Stomach (tissue), 9 donors: Measurements from ENCODE around the gene GLDC. TPM values are rescaled to one million over a fixed set of nuclear protein-coding genes. Genes with fewer than 3 reads are reported as not detected.
A peak's percentile ranks its signal among the peaks of the same experiment; 100 is the strongest.

ENCODE experiments used
- DNase-seq, 2 donors: peaks; one replicate each; pipeline versions ENCODE4 v3.0.0 to v3.0.0-alpha.2; 2013 to 2019
- H3K27ac ChIP-seq, 5 donors: fragments of 200-600 bp in 4 of 5; sonication (generic) in 4 of 5; one replicate each; pipeline ENCODE4 v1.5.1; 2013 to 2019; ENCODE audit warnings: mild to moderate bottlenecking in 1 of 5, moderate library complexity in 1 of 5
- H3K27me3 ChIP-seq, 3 donors: fragments of 200-600 bp; sonication (generic); one replicate each; pipeline ENCODE4 v1.5.1; 2017 to 2019; ENCODE audit warnings: mixed run types in 1 of 3
- H3K36me3 ChIP-seq, 4 donors: fragments of 200-600 bp; sonication (generic); 1 replicate in 3 of 4; 2 replicates in 1 of 4; pipeline ENCODE4 v1.5.1; 2016 to 2019
- H3K4me1 ChIP-seq, 4 donors: fragments of 200-600 bp; sonication (generic); one replicate each; pipeline ENCODE4 v1.5.1; 2016 to 2019
- H3K4me3 ChIP-seq, 4 donors: fragments of 200-600 bp; sonication (generic) in 3 of 4; one replicate each; pipeline ENCODE4 v1.5.1; 2016 to 2019; ENCODE audit warnings: mild to moderate bottlenecking in 1 of 4
- H3K9me3 ChIP-seq, 4 donors: fragments of 200-600 bp; sonication (generic); one replicate each; pipeline ENCODE4 v1.5.1; 2016 to 2019
- EP300 ChIP-seq: sonication (generic); formaldehyde crosslinking; IDR thresholded peaks from one replicate; pipeline ENCODE4 v1.6.1; 2017; ENCODE audit warnings: antibody characterized with exemption
- POLR2A ChIP-seq, 4 donors: fragments of 450-650 bp; IDR thresholded peaks; one replicate each; pipeline ENCODE4 v1.6.1; 2016; ENCODE audit warnings: antibody characterized with exemption in 4 of 4, control low read depth in 2 of 4, mild to moderate bottlenecking in 1 of 4, moderate library complexity in 1 of 4
- POLR2AphosphoS5 ChIP-seq, 3 donors: sonication (generic); formaldehyde crosslinking; IDR thresholded peaks; one replicate each; pipeline ENCODE4 v1.6.1; 2016; ENCODE audit warnings: antibody characterized with exemption in 3 of 3
- WGBS, 5 donors: extraction: QIAGEN DNeasy Blood & Tissue Kit in 3 of 5; methylation state at CpG; one replicate each; pipeline versions ENCODE4 v1.1.5 to v1.1.7; 2013 to 2018; 5-methylcytosine and 5-hydroxymethylcytosine counted together
- intact Hi-C: fragments of 100-400 bp; cut with DNase I; formaldehyde crosslinking; loops from one replicate; pipeline ENCODE4 v1.15.1; 2023; ENCODE audit warnings: low total_unique reads
- polyA plus RNA-seq, 3 donors: library from polyadenylated mRNA; stranded (reverse); fragments of 200-250 nt; gene quantifications; one replicate each; pipeline ENCODE4 v1.2.3, GENCODE V29; 2013
- total RNA-seq, 5 donors: library from RNA; depleted of rRNA; stranded (reverse); fragments of >200 nt; gene quantifications; one replicate each; pipeline versions ENCODE4 v1.1.0 to v1.2.3, GENCODE V29; 2014 to 2016
- TF ChIP-seq, protein P1 (sequence below), 7 experiments: fragments of 450-650 bp in 4 of 7; fragments of 200-600 bp in 3 of 7; sonication (generic) in 3 of 7; IDR thresholded peaks; one replicate each; pipeline ENCODE4 v1.5.1; 2016 to 2019; ENCODE audit warnings: antibody characterized with exemption in 7 of 7, control low read depth in 2 of 7, mild to moderate bottlenecking in 1 of 7
- donor health status: healthy with polysubstance abuse.
- donor health status: Bipolar disorder and iron deficiency.
- donor health status: healthy.

Gene GLDC
- total and polyA plus RNA-seq, 8 donors = 0.31 to 3.7 (median 1.3) TPM; not detected in 4

DNA sequence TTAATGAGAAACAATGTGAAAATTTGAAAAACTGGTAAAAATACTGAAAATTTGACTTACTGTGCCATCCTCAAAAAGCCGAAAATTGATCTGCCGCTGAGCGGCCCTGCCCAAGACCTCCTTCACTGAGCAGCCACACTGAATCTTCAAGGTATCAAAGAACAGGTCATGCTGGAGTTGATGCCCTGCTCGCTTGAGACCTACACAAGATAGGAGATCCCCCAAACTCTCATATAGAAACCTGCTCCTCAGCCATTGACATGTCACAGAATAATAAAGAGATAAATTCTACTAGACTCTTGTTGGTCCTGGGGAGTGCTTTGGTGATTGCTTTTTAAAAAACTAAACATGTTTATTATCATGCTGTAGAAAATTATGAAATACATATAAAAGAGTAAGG, 52.7 kb downstream of the GLDC start:
- TF ChIP-seq POLR2AphosphoS5 (IDR thresholded peaks at IDR 0.05) (no peak), POLR2A (IDR thresholded peaks at IDR 0.05) (no peak), EP300 (no peak)
- TF ChIP-seq, protein P1, sequence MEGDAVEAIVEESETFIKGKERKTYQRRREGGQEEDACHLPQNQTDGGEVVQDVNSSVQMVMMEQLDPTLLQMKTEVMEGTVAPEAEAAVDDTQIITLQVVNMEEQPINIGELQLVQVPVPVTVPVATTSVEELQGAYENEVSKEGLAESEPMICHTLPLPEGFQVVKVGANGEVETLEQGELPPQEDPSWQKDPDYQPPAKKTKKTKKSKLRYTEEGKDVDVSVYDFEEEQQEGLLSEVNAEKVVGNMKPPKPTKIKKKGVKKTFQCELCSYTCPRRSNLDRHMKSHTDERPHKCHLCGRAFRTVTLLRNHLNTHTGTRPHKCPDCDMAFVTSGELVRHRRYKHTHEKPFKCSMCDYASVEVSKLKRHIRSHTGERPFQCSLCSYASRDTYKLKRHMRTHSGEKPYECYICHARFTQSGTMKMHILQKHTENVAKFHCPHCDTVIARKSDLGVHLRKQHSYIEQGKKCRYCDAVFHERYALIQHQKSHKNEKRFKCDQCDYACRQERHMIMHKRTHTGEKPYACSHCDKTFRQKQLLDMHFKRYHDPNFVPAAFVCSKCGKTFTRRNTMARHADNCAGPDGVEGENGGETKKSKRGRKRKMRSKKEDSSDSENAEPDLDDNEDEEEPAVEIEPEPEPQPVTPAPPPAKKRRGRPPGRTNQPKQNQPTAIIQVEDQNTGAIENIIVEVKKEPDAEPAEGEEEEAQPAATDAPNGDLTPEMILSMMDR (IDR thresholded peaks at IDR 0.05) = no peak
- no peak overlapping the region for H3K4me3 ChIP-seq
- no peaks in the 10 kb centered on the region for H3K36me3 ChIP-seq
- H3K27me3 ChIP-seq = no peaks in the 10 kb centered on the region
- WGBS, 5 donors = 86 to 98% (median 93%) methylated on average over 4 of the region's 4 CpGs
- no peak overlapping the region for H3K27ac ChIP-seq
- no peak for DNase-seq
- intact Hi-C loops = no loop called here
- peaks cover 0 to 12% (median 4%) of the 10 kb centered on the region in 4 donors for H3K4me1 ChIP-seq
- H3K9me3 ChIP-seq = no peaks in the 10 kb centered on the region

DNA sequence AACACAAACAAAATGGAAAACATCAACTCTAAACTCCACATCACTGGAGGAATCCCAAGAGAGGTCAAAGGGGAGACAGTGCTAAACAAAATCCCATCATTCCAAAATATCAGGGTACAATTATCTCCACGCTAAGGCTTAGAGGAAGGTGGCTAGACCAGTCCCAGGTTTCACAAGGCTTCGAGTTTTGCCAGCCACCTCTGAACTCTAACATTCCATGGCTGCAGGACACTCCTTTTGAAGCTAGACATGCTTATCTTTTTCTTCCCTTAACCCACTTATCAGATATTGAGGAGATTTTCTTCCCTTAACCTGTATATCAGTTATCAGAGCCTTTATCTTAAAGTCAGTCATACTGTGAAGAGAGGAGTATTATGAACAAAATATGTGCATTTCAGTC, 53.3 kb downstream of the GLDC start:
- 17 to 46% (median 23%) methylated on average over 2 of the region's 2 CpGs for WGBS, 5 donors
- no peak overlapping the region for H3K27ac ChIP-seq
- DNase-seq = no peak
- TF ChIP-seq EP300 (no peak), POLR2A (IDR thresholded peaks at IDR 0.05) (no peak), POLR2AphosphoS5 (IDR thresholded peaks at IDR 0.05) (no peak)
- TF ChIP-seq, protein P1 (IDR thresholded peaks at IDR 0.05) = no peak
- no peaks in the 10 kb centered on the region for H3K36me3 ChIP-seq
- H3K9me3 ChIP-seq = no peaks in the 10 kb centered on the region
- no peaks in the 10 kb centered on the region for H3K27me3 ChIP-seq
- intact Hi-C loops = no loop called here
- peaks cover 0 to 12% (median 4%) of the 10 kb centered on the region in 4 donors for H3K4me1 ChIP-seq
- no peak overlapping the region for H3K4me3 ChIP-seq

DNA sequence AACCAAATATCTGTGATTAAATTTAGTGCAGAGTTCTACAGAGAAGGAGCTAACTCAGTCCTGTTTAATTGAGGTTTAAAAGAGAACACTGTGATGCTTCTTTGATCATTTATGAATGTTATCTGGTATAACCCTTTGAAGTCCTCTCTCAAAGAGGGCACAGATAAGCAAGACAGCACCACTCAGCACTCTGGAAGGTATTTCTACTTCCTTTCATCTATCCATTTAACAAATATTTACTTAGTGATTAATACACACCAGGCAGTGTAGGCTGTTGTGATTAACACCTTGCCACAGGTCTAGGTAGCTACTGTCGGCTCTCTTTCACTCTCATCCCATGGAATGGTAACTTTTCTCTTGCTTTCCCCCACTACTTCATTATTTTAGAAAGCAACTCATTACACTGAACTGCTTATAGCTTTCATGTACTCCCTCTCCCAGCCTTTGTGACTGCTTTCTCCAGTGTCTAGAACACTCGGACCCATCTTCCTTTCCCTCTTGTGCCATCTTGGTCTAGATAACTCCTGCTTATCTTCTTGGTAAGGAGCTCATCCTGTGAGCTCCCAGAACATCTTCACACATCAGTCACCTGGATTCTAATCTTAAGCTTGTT, 54.7 kb downstream of the GLDC start:
- 23 to 54% (median 40%) methylated on average over 2 of the region's 2 CpGs for WGBS, 5 donors
- H3K4me1 ChIP-seq = peaks cover 0 to 12% (median 4%) of the 10 kb centered on the region in 4 donors
- no peak overlapping the region for H3K4me3 ChIP-seq
- no peaks in the 10 kb centered on the region for H3K36me3 ChIP-seq
- intact Hi-C loops = no loop called here
- H3K27ac ChIP-seq = no peak overlapping the region
- no peaks in the 10 kb centered on the region for H3K9me3 ChIP-seq
- no peak for TF ChIP-seq EP300
- TF ChIP-seq, protein P1 (IDR thresholded peaks at IDR 0.05) = no peak
- TF ChIP-seq POLR2A (IDR thresholded peaks at IDR 0.05) = no peak
- no peak for TF ChIP-seq POLR2AphosphoS5 (IDR thresholded peaks at IDR 0.05)
- DNase-seq = peak in 1 of 2 donors; percentile 28
- no peaks in the 10 kb centered on the region for H3K27me3 ChIP-seq

DNA sequence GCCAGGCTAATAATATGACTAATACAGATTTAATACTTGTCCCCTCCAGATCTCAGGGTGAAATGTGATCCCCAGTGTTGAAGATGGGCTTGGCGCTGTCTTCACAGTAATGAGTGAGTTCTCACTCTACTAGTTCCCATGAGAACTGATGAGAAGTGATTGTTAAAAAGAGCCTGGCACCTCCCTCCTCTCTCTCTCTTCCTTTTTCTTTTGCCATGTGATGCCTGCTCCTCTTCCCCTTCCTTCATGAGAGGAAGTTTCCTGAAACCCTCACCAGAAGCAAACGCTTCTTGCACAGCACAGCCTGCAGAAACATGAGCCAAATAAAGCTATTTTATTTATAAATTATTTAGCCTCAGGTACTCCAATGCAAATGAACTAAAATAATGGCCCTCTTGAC, 55.2 kb downstream of the GLDC start:
- Histone ChIP-seq H3K4me3 (no peak overlapping the region), H3K4me1 (peaks cover 0 to 12% (median 4%) of the 10 kb centered on the region in 4 donors), H3K9me3 (no peaks in the 10 kb centered on the region), H3K27ac (no peak overlapping the region), H3K27me3 (no peaks in the 10 kb centered on the region), H3K36me3 (no peaks in the 10 kb centered on the region)
- WGBS, 5 donors = 47 to 62% (median 51%) methylated on average over 2 of the region's 2 CpGs
- DNase-seq = no peak
- no peak for TF ChIP-seq POLR2AphosphoS5 (IDR thresholded peaks at IDR 0.05)
- no peak for TF ChIP-seq POLR2A (IDR thresholded peaks at IDR 0.05)
- TF ChIP-seq, protein P1 (IDR thresholded peaks at IDR 0.05) = no peak
- TF ChIP-seq EP300 = no peak
- intact Hi-C loops = no loop called here
